ENCODE results near the gene IFNA7.
"Not testable (repeated sequence)": the region's sequence is repeated elsewhere in the genome, so short reads cannot be mapped to it uniquely, and the experiment has no call there.

IFNA7 gene

GRCh38 chr9:21174671-21175070, 27.3 kb downstream of the IFNA7 start:
- DNase-seq = no peak

- no peak for DNase-seq
These were observed 29.8 kb downstream of the IFNA7 start for GRCh38 chr9:21172156-21172555.

- DNase-seq = no peak
These were observed 30.7 kb downstream of the IFNA7 start for GRCh38 chr9:21171351-21171750.

GRCh38 chr9:21166560-21166959, 35.4 kb downstream of the IFNA7 start, which contains the start of gene IFNA21:
IFNA21 (minus strand) TSS chr9:21166660; CDS start chr9:21166612, 48 bp downstream.
- DNase-seq = not testable (repeated sequence)

GRCh38 chr9:21165516-21165915, 36.5 kb downstream of the IFNA7 start:
- DNase-seq = no peak

- DNase-seq = no peak
These were observed 41.8 kb downstream of the IFNA7 start for GRCh38 chr9:21160178-21160577.

GRCh38 chr9:21155501-21155900, 46.5 kb downstream of the IFNA7 start:
- no peak for DNase-seq

- no peak for DNase-seq
These were observed 47.9 kb downstream of the IFNA7 start for GRCh38 chr9:21154018-21154608.

GRCh38 chr9:21153336-21154017, 48.5 kb downstream of the IFNA7 start:
- no peak for DNase-seq

Measured in NCI-H1436 treated with DMSO at 0.1 percent for 48 hours (cell line).